Kidney epithelial cell (primary cell): ENCODE data around the gene NDUFA7. TPM values are rescaled to one million over a fixed set of nuclear protein-coding genes. Genes with fewer than 3 reads are reported as not detected.
"Not testable (repeated sequence)": the region's sequence is repeated elsewhere in the genome, so short reads cannot be mapped to it uniquely, and the experiment has no call there.

Experiments
- DNase-seq: peaks from one replicate; pipeline ENCODE4 v3.0.0-alpha.2; 2010; ENCODE audit warnings: low read depth
- H3K27me3 ChIP-seq: 2 replicates; pipeline ENCODE4 v1.6.0; 2011; ENCODE audit warnings: low read length; ENCODE audit not compliant: control insufficient read depth, insufficient read depth
- H3K36me3 ChIP-seq: 2 replicates; pipeline ENCODE4 v1.5.1; 2011; ENCODE audit warnings: low read length; ENCODE audit not compliant: control insufficient read depth, insufficient read depth
- H3K4me3 ChIP-seq: 2 replicates; pipeline ENCODE4 v1.5.1; 2011; ENCODE audit warnings: low read depth, mild to moderate bottlenecking, control low read depth, low read length
- total RNA-seq: library from RNA; depleted of rRNA; stranded (reverse); fragments of >200 nt; gene quantifications from 2 replicates; pipeline ENCODE4 v1.2.3, GENCODE V29; 2015
- TF ChIP-seq, protein P1 (sequence below): IDR thresholded peaks from 2 replicates; pipeline ENCODE4 v1.5.1; 2011; ENCODE audit warnings: mild to moderate bottlenecking, moderate library complexity, low read length, control low read depth, inconsistent platforms; ENCODE audit not compliant: insufficient read depth, poor library complexity, severe bottlenecking

Gene NDUFA7
- total RNA-seq, 1 donor from 2014 or later, result 49.8 TPM

DNA sequence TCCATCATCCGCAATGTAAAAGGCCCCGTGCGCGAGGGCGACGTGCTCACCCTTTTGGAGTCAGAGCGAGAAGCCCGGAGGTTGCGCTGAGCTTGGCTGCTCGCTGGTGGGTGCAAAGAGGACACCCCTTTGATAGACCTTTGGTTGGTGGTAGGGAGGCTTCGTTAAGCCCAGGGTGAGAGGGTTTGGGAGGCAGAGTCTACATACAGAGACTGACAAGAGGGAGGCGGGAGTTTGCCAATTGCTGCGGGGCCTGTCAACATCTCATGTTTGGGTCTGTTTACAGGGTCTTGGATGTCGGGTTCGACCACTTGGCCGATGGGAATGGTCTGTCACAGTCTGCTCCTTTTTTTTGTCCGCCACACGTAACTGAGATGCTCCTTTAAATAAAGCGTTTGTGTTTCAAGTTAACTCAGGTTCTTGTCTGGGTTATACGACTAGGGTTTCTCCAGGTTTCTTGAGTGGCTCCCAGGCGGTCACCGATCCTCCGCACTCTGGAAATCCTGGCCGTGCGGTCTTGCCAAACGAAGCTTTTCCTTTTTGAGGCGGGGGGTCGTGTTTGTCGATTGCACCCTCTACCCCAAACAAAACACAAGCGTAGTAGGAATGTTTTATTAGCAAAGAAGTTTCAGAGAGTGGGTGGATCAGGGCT, 937 bp upstream of the NDUFA7 start:
- no peaks in the 10 kb centered on the region for H3K27me3 ChIP-seq
- no peak for DNase-seq
- peak overlapping the region; percentile 76 for H3K4me3 ChIP-seq
- TF ChIP-seq, protein P1, sequence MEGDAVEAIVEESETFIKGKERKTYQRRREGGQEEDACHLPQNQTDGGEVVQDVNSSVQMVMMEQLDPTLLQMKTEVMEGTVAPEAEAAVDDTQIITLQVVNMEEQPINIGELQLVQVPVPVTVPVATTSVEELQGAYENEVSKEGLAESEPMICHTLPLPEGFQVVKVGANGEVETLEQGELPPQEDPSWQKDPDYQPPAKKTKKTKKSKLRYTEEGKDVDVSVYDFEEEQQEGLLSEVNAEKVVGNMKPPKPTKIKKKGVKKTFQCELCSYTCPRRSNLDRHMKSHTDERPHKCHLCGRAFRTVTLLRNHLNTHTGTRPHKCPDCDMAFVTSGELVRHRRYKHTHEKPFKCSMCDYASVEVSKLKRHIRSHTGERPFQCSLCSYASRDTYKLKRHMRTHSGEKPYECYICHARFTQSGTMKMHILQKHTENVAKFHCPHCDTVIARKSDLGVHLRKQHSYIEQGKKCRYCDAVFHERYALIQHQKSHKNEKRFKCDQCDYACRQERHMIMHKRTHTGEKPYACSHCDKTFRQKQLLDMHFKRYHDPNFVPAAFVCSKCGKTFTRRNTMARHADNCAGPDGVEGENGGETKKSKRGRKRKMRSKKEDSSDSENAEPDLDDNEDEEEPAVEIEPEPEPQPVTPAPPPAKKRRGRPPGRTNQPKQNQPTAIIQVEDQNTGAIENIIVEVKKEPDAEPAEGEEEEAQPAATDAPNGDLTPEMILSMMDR, result no peak
- H3K36me3 ChIP-seq, result no peaks in the 10 kb centered on the region

DNA sequence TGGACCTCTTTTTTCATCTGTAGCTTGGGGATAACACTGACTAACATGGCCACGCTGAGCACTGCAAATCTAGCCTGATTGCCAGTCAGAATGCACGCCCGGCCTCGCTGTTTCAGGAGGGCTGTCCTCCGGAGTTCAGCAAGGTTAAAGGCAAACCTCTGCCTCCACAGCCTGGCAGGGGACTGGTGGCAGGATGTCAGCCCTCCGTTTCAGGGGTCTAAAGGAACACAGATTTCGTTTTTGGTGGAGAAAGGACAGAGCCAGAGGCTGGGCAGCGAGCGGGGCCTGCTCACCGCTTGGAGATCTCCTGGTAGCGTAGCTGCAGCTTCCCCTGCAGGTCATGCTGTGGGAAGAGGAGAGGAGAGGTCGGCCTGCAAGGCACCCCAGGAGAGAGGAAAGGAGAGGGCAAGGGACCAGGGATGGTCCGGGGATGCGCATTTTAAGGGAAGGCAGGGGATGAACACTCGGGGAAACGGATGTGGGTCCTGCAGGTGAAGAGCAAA, 560 bp downstream of the NDUFA7 start:
- no peak for DNase-seq
- TF ChIP-seq, protein P1, result no peak
- no peaks in the 10 kb centered on the region for H3K27me3 ChIP-seq
- H3K4me3 ChIP-seq, result peak overlapping the region; percentile 76
- no peaks in the 10 kb centered on the region for H3K36me3 ChIP-seq

DNA sequence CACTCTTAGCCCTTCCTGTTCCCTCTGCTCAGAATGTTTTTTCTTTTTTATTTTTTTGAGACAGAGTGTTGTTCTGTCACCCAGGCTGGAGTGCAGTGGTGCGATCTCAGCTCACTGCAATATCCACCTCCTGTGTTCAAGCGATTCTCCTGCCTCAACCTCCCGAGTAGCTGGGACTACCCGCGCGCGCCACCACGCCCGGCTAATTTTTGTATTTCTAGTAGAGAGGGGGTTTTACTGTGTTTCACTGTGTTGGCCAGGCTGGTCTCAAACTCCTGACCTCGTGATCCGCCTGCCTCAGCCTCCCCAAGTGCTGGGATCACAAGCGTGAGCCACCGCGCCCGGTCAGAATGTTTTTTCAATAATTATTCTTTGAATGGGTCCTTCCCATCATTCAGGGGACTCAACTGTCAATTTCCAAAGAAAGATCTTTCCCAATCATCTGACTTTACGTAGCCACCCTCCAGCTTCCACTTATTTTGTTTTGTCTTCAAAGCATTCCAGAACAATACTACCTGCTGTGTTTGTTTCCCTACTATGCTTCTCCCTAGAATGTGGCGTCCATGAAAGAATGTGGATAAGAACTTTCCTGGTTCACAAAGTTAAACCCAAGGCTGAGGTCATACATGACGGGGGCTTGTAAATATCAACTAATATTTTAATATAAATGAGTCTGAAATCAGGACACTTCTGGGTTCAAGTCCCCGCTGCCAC, 1.2 kb downstream of the NDUFA7 start:
- Histone ChIP-seq H3K4me3 (peak overlapping the region; percentile 76), H3K36me3 (no peaks in the 10 kb centered on the region), H3K27me3 (no peaks in the 10 kb centered on the region)
- DNase-seq, result no peak
- TF ChIP-seq, protein P1, result no peak

DNA sequence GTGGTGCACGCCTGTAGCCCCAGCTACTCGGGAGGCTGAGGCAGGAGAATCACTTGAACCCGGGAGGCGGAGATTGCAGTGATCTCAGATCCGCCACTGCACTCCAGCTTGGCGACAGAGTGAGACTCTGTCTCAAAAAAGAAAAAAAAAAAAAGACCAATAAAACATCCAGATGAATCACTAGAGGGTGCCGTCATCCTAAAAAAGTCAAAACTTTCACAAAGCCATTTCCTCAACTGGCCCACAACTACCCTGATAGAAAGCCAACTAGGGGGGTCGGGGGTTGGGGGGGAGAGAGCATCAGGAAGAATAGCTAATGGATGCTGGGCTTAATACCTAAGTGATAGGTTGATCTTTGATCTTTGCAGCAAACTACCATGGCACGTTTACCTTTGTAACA, 2.3 kb downstream of the NDUFA7 start:
- H3K36me3 ChIP-seq, H3K4me3 ChIP-seq, DNase-seq, H3K27me3 ChIP-seq: not testable (repeated sequence)

DNA sequence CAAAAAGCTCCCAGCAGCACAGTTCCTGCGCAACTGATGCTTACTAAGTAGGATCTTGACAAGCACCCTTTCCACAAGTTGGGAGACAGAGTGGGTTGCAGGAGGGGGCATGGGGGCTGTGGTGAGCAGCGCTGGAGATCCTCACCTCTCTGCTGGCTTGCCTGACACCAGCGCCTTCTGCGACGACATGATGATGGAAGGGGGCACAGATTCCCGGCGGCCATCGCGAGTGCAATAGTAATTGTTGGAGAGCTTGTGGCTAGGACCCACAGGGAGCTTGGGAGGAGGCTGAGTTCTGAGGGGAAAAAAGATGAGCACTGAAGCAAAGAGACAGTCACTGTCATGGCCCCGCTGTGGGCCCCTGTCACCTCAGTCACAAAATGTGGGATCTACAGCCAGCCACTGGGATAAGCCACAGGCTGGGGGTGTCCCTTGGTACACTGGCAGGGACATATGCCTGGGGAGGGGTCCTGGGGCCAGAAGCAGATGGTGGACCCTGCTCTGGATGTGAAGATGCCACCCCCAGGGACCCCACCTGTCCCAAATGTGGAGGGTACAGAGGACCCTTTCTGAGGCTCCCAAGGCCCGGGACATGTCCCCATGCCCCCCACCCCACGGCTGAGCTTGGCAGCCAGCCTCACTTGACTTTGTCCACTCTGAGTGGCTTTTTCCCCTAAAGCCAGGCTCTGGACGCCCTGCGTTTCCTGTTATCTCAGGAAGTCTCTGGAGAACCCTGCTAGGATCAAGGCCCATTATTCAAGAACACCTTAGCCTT, 4.6 kb downstream of the NDUFA7 start:
- DNase-seq, result no peak
- no peaks in the 10 kb centered on the region for H3K27me3 ChIP-seq
- no peak overlapping the region for H3K4me3 ChIP-seq
- TF ChIP-seq, protein P1, result no peak
- no peaks in the 10 kb centered on the region for H3K36me3 ChIP-seq

DNA sequence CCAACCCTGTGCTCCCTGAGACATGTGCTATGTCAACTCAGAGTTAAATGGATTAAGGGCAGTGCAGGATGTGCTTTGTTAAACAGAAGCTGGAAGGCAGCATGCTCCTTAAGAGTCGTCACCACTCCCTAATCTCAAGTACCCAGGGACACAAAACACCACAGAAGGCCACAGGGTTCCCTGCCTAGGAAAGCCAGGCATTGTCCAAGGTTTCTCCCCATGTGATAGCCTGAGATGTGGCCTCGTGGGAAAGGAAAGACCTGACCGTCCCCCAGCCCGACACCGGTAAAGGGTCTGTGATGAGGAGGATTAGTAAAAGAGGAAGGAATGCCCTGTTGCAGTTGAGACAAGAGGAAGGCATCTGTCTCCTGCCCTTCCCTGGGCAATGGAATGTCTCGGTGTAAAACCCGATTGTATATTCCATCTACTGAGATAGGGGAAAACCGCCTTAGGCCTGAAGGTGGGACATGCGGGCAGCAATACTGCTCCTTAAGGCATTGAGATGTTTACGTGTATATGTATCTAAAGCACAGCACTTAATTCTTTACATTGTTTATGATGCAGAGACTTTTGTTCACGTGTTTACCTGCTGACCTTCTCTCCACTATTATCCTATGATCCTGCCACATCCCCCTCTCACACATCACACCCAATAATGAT, 6.1 kb downstream of the NDUFA7 start:
- H3K36me3 ChIP-seq, DNase-seq, H3K4me3 ChIP-seq, H3K27me3 ChIP-seq: not testable (repeated sequence)
